ENCODE data around the gene ZMAT3.

GRCh38 chr3:179071323-179072099, at the start of gene ZMAT3:
- no peak; the same call in 1 of the 2 replicates for TF ChIP-seq CTCF (conservative IDR thresholded peaks at IDR 0.05)
- TF ChIP-seq ZFX (IDR thresholded peaks at IDR 0.05), result peak; percentile 81
